IMR-90 (cell line): ENCODE data around the gene LRP3. TPM values are rescaled to one million over a fixed set of nuclear protein-coding genes. Genes with fewer than 3 reads are reported as not detected.

Experiments used
- ATAC-seq: fragments of 200-7000 bp; cut with Tn5 transposase; 2 replicates; pipeline ENCODE4 v1.9.1; 2020; ENCODE audit warnings: low read depth, mild to moderate bottlenecking, moderate library complexity
- BruUV-seq: library from RNA; stranded (reverse); fragments of 400-500 nt; replicated peaks from 2 replicates; lab custom pipeline; 2021; lab: Mats Ljungman, UMichigan
- CTCF ChIA-PET: fragments of 300-600 bp; formaldehyde crosslinking; extraction: SDS; loops from one replicate; lab custom pipeline; 2021; ENCODE audit warnings: antibody characterized with exemption; lab: Yijun Ruan, JAX
- POLR2A ChIA-PET: fragments of 300-600 bp; sonication (Branson Sonifier 250); formaldehyde crosslinking; loops from one replicate; lab custom pipeline; 2022; ENCODE audit warnings: antibody characterized with exemption; ENCODE audit not compliant: unreplicated experiment; lab: Charles Lee
- DNase-seq: peaks from one replicate; pipeline ENCODE4 v3.0.0; 2013
- H2AFZ ChIP-seq: replicated peaks from 2 replicates; pipeline ENCODE3; 2013; ENCODE audit warnings: low read length, mild to moderate bottlenecking; ENCODE audit not compliant: poor library complexity
- H2AK5ac ChIP-seq: 2 replicates; pipeline ENCODE4 v1.6.1; 2013; ENCODE audit warnings: low read depth, low read length, inconsistent platforms
- H2AK9ac ChIP-seq: replicated peaks from 2 replicates; pipeline ENCODE3; 2013; ENCODE audit warnings: mild to moderate bottlenecking, low read depth, low read length, moderate library complexity; ENCODE audit not compliant: poor library complexity
- H2BK120ac ChIP-seq: 2 replicates; pipeline ENCODE4 v1.6.1; 2013; ENCODE audit warnings: low read depth, low read length, inconsistent platforms
- H2BK15ac ChIP-seq: 3 replicates; pipeline ENCODE4 v1.6.1; 2013; ENCODE audit warnings: low read depth, low read length, inconsistent platforms
- H2BK20ac ChIP-seq: 2 replicates; pipeline ENCODE4 v1.6.1; 2013; ENCODE audit warnings: low read depth, mild to moderate bottlenecking, inconsistent platforms, low read length, moderate library complexity
- H2BK5ac ChIP-seq: 2 replicates; pipeline ENCODE4 v1.6.1; 2013; ENCODE audit warnings: mild to moderate bottlenecking, low read depth, low read length, inconsistent platforms; ENCODE audit not compliant: poor library complexity, severe bottlenecking
- H3K14ac ChIP-seq: replicated peaks from 2 replicates; pipeline ENCODE4 v1.6.1; 2013; ENCODE audit warnings: low read depth, low read length, inconsistent platforms
- H3K18ac ChIP-seq: 2 replicates; pipeline ENCODE4 v1.6.1; 2013; ENCODE audit warnings: low read depth, low read length, control low read depth
- H3K23ac ChIP-seq: 2 replicates; pipeline ENCODE4 v1.6.1; 2013; ENCODE audit warnings: low read depth, low read length, inconsistent platforms
- H3K27ac ChIP-seq: 2 replicates; pipeline ENCODE4 v1.5.1; 2013; ENCODE audit warnings: mild to moderate bottlenecking, control low read depth, low read length; ENCODE audit not compliant: insufficient read depth
- H3K27me3 ChIP-seq: 2 replicates; pipeline ENCODE4 v1.6.1; 2013; ENCODE audit warnings: low read length; ENCODE audit not compliant: control insufficient read depth, insufficient read depth
- H3K36me3 ChIP-seq: 2 replicates; pipeline ENCODE4 v1.6.1; 2013; ENCODE audit warnings: low read length, mixed read lengths; ENCODE audit not compliant: control insufficient read depth, insufficient read depth
- H3K4ac ChIP-seq: 2 replicates; pipeline ENCODE4 v1.6.1; 2013; ENCODE audit warnings: low read depth, low read length, inconsistent platforms
- H3K4me1 ChIP-seq: 2 replicates; pipeline ENCODE4 v1.6.1; 2013; ENCODE audit warnings: low read length, mixed read lengths; ENCODE audit not compliant: control insufficient read depth, insufficient read depth
- H3K4me2 ChIP-seq: 2 replicates; pipeline ENCODE4 v1.6.1; 2013; ENCODE audit warnings: low read depth, mild to moderate bottlenecking, control low read depth, low read length, moderate library complexity
- H3K4me3 ChIP-seq: 2 replicates; pipeline ENCODE4 v1.5.1; 2013; ENCODE audit warnings: low read depth, mild to moderate bottlenecking, control low read depth, low read length, moderate library complexity; ENCODE audit not compliant: insufficient read depth
- H3K56ac ChIP-seq: 2 replicates; pipeline ENCODE4 v1.6.1; 2013; ENCODE audit warnings: low read length, inconsistent platforms; ENCODE audit not compliant: insufficient read depth; ENCODE audit errors: extremely low read depth
- H3K79me1 ChIP-seq, 2 experiments: 2 replicates each; pipeline ENCODE4 v1.6.1; 2013; ENCODE audit warnings: low read length in 2 of 2, inconsistent platforms in 1 of 2, low read depth in 1 of 2
- H3K9ac ChIP-seq: 2 replicates; pipeline ENCODE4 v1.6.1; 2013; ENCODE audit warnings: low read depth, low read length, control low read depth
- H3K9me1 ChIP-seq: 2 replicates; pipeline ENCODE4 v1.6.1; 2013; ENCODE audit warnings: low read length, inconsistent platforms; ENCODE audit not compliant: insufficient read depth
- H3K9me3 ChIP-seq: 2 replicates; pipeline ENCODE4 v1.6.1; 2013; ENCODE audit warnings: low read length; ENCODE audit not compliant: control insufficient read depth, insufficient read depth
- H4K20me1 ChIP-seq: 2 replicates; pipeline ENCODE4 v1.6.1; 2013; ENCODE audit warnings: low read length, inconsistent platforms; ENCODE audit not compliant: insufficient read depth
- H4K5ac ChIP-seq: 2 replicates; pipeline ENCODE4 v1.6.1; 2013; ENCODE audit warnings: mild to moderate bottlenecking, low read depth, low read length, control low read depth
- H4K8ac ChIP-seq, 2 experiments: 2 replicates each; pipeline ENCODE4 v1.6.1; 2013; ENCODE audit warnings: low read depth in 2 of 2, low read length in 2 of 2, control low read depth in 1 of 2, inconsistent platforms in 1 of 2
- H4K91ac ChIP-seq: 2 replicates; pipeline ENCODE4 v1.6.1; 2013; ENCODE audit warnings: low read depth, low read length, inconsistent platforms; ENCODE audit not compliant: insufficient read depth
- CTCF ChIP-seq: conservative IDR thresholded peaks from 2 replicates; pipeline ENCODE4 v1.5.1; 2012; ENCODE audit warnings: mild to moderate bottlenecking, low read depth, low read length, improper control_type of control experiment
- NFE2L2 ChIP-seq: fragments of 150-350 bp; IDR thresholded peaks from 2 replicates; pipeline ENCODE4 v1.6.1; 2016; ENCODE audit warnings: low read depth, mild to moderate bottlenecking, low read length
- WGBS, 2 experiments: methylation state at CpG; one replicate each; pipeline versions ENCODE4 v1.1.5 to v1.1.7; 2013; ENCODE audit warnings: missing lambda C conversion rate in 2 of 2; ENCODE audit not compliant: insufficient read length in 1 of 2; ENCODE audit errors: extremely low coverage in 2 of 2; 5-methylcytosine and 5-hydroxymethylcytosine counted together
- dilution Hi-C: fragments of 300-500 bp; cut with HindIII; formaldehyde crosslinking; loops from one replicate; pipeline ENCODE4 v1.14.3; 2018; ENCODE audit warnings: low sequenced_read_pairs; ENCODE audit not compliant: unreplicated experiment
- in situ Hi-C: fragments of 300-500 bp; cut with MboI; formaldehyde crosslinking; loops from 3 replicates; pipeline ENCODE4 v1.14.3; 2019; ENCODE audit warnings: low sequenced_read_pairs, inconsistent platforms, mixed read lengths
- intact Hi-C: fragments of 100-400 bp; cut with micrococcal nuclease; formaldehyde crosslinking; loops from 2 replicates; pipeline ENCODE4 v1.10.0; 2022
- polyA plus RNA-seq, 3 experiments: library from polyadenylated mRNA; depleted of rRNA; stranded (reverse); fragments of >200 nt; gene quantifications; 2 replicates each; pipeline ENCODE4 v1.2.3, GENCODE V29; 2012; ENCODE audit warnings: low replicate concordance in 1 of 3
- total RNA-seq: library from RNA; depleted of rRNA; stranded (reverse); fragments of >200 nt; gene quantifications from 2 replicates; pipeline ENCODE4 v1.2.3, GENCODE V29; 2012

Gene LRP3
- total and polyA plus RNA-seq, 2 of the 4 experiments (the other 2 are of a cell fraction): 8.4 to 20.2 TPM

GRCh38 chr19:33219261-33219815 lies 25.2 kb downstream of the LRP3 start:
- peak; percentile 39 for DNase-seq
- Histone ChIP-seq H3K4me1 (no peaks in the 10 kb centered on the region), H3K4ac (no peak overlapping the region), H3K23ac (no peak overlapping the region), H2BK5ac (no peak overlapping the region), H3K9me1 (no peaks in the 10 kb centered on the region), H3K4me3 (no peak overlapping the region), H2BK20ac (no peak overlapping the region), H2AFZ (peak overlapping the region; percentile 33), H3K36me3 (no peaks in the 10 kb centered on the region), H2BK15ac (no peak overlapping the region), H4K8ac (no peak overlapping the region), H3K79me1 (no peaks in the 10 kb centered on the region), H3K27ac (no peak overlapping the region), H3K18ac (no peak overlapping the region), H2AK9ac (no peak overlapping the region), H4K20me1 (no peaks in the 10 kb centered on the region; the same call in 1 of the 2 replicates), H3K9me3 (no peaks in the 10 kb centered on the region; the same call in 1 of the 2 replicates), H2BK120ac (no peak overlapping the region), H3K14ac (no peak overlapping the region), H3K9ac (no peak overlapping the region), H3K27me3 (peaks cover 38% of the 10 kb centered on the region), H4K91ac (no peak overlapping the region), H4K5ac (no peak overlapping the region), H3K4me2 (no peak overlapping the region), H2AK5ac (no peak overlapping the region), H3K56ac (no peak overlapping the region)
- dilution Hi-C loops (no loop called here), in situ Hi-C loops (no loop called here), intact Hi-C loops (no loop called here)
- 66% methylated on average over 7 of the region's 12 CpGs; no CpG with 5 or more reads in 1 of the 2 experiments for WGBS, 2 experiments
- TF ChIP-seq CTCF (0 out of 2 replicates have a peak, but pooled peaks have one; percentile 17), NFE2L2 (no peak)
- ChIA-PET CTCF (interaction anchor here (0.5 kb wide), 1 partner anchor 122 kb away, joined by 3 read pairs; no protein-coding TSS in a partner anchor), POLR2A (no interaction called here)
- ATAC-seq: no peak; the same call in 1 of the 2 replicates
- BruUV-seq: no TSS peak
